ACC112 (cell line): ENCODE data around the gene TCF12.

Experiments used
- H2AFZ ChIP-seq: fragments of 200-600 bp; sonication (generic); one replicate; pipeline ENCODE4 v1.6.0; 2017; ENCODE audit warnings: antibody characterized with exemption, low read length; ENCODE audit not compliant: unreplicated experiment
- H3K27ac ChIP-seq: fragments of 200-600 bp; sonication (generic); 2 replicates; pipeline ENCODE4 v1.5.1; 2014; ENCODE audit warnings: low read depth, mild to moderate bottlenecking, antibody characterized with exemption, low read length, moderate library complexity
- H3K27me3 ChIP-seq: fragments of 200-600 bp; sonication (generic); 2 replicates; pipeline ENCODE4 v1.6.1; 2014; ENCODE audit warnings: mild to moderate bottlenecking, antibody characterized with exemption, low read length, moderate library complexity, mixed read lengths; ENCODE audit not compliant: insufficient read depth
- H3K36me3 ChIP-seq: fragments of 200-600 bp; sonication (generic); 2 replicates; pipeline ENCODE4 v1.6.1; 2016; ENCODE audit warnings: mild to moderate bottlenecking, antibody characterized with exemption, low read length, moderate library complexity, mixed read lengths; ENCODE audit not compliant: insufficient read depth
- H3K4me1 ChIP-seq: fragments of 200-600 bp; sonication (generic); one replicate; pipeline ENCODE4 v1.6.1; 2016; ENCODE audit warnings: low read length, mixed read lengths; ENCODE audit not compliant: insufficient read depth, unreplicated experiment, control insufficient read depth
- H3K4me3 ChIP-seq: fragments of 200-600 bp; sonication (generic); 2 replicates; pipeline ENCODE4 v1.5.1; 2014; ENCODE audit warnings: mild to moderate bottlenecking, low read depth, low read length
- H3K79me2 ChIP-seq: fragments of 200-600 bp; sonication (generic); one replicate; pipeline ENCODE4 v1.6.0; 2016; ENCODE audit warnings: low read length; ENCODE audit not compliant: control insufficient read depth, unreplicated experiment, insufficient read depth

Gene TCF12

GRCh38 chr15:56915888-56916287 is 2.6 kb upstream of the TCF12 start:
- Histone ChIP-seq H3K4me1 (peaks cover 16% of the 10 kb centered on the region), H3K27ac (no peak overlapping the region), H3K79me2 (peaks cover 37% of the 10 kb centered on the region), H3K27me3 (no peaks in the 10 kb centered on the region), H3K4me3 (no peak overlapping the region), H2AFZ (no peak overlapping the region), H3K36me3 (peaks cover 5% of the 10 kb centered on the region)

DNA sequence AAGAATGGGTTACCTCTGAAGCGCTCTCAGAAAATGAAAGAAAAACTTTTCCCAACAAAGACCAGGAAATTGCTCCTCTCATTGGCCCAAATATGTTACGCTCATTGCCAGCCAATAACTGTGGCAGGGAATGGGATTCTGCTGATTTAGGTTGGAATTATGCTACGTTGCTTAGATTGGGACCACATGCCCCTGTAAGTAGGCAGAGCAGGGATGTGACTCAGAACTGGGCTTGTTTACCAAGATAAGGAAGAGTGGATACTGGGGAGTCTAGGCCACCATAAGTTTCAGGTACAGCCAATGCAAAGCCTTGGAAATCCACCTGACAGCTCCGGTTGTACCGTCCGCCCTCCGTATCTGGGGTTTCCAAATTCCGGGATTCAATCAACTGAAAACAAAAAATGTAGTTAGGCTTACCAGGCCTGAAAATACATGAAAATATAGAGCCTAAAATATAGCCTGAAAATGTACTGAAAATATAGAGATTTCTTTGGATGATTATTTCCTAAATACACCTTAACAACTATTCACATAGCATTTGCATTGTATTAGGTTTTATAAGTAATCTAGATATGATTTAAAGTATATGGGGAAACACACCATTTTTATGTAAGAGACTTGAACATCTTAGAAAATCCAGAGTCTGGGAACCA is 1.5 kb upstream of the TCF12 start:
- peaks cover 7% of the 10 kb centered on the region for H3K36me3 ChIP-seq
- H3K27ac ChIP-seq = peak overlapping the region; percentile 75; the same call in 1 of the 2 replicates
- no peaks in the 10 kb centered on the region for H3K27me3 ChIP-seq
- peaks cover 18% of the 10 kb centered on the region for H3K4me1 ChIP-seq
- peak overlapping the region; percentile 85 for H3K4me3 ChIP-seq
- peaks cover 39% of the 10 kb centered on the region for H3K79me2 ChIP-seq
- peak overlapping the region; percentile 93 for H2AFZ ChIP-seq

DNA sequence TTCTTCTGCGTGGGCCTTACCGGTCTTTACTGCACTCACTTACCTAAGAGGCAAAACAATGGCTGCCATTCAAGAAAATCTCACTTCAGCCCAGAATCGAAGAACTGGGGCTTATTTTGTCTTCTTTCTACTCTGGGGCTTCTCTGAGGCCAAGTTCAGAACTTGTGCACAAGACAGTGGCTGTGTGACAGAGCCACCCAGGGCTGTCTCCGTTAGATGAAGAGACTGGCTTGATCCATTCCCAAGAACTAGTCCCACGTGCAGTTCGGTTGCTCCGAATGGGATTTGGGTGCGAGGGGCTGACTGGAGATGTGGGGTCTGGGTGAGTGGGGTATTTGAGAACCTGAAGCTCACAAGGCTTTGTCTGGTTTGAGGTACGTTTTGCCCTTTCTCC is 795 bp upstream of the TCF12 start:
- Histone ChIP-seq H3K79me2 (peaks cover 46% of the 10 kb centered on the region), H3K36me3 (peaks cover 14% of the 10 kb centered on the region), H3K27me3 (no peaks in the 10 kb centered on the region), H2AFZ (peak overlapping the region; percentile 93), H3K27ac (peak overlapping the region; percentile 75), H3K4me1 (peaks cover 22% of the 10 kb centered on the region), H3K4me3 (peak overlapping the region; percentile 85)

GRCh38 chr15:56919031-56919608 is 676 bp downstream of the TCF12 start:
- Histone ChIP-seq H3K4me3 (peak overlapping the region; percentile 85), H2AFZ (peak overlapping the region; percentile 87), H3K4me1 (peaks cover 22% of the 10 kb centered on the region), H3K27me3 (no peaks in the 10 kb centered on the region), H3K27ac (peak overlapping the region; percentile 75), H3K79me2 (peaks cover 53% of the 10 kb centered on the region), H3K36me3 (peaks cover 14% of the 10 kb centered on the region)

DNA sequence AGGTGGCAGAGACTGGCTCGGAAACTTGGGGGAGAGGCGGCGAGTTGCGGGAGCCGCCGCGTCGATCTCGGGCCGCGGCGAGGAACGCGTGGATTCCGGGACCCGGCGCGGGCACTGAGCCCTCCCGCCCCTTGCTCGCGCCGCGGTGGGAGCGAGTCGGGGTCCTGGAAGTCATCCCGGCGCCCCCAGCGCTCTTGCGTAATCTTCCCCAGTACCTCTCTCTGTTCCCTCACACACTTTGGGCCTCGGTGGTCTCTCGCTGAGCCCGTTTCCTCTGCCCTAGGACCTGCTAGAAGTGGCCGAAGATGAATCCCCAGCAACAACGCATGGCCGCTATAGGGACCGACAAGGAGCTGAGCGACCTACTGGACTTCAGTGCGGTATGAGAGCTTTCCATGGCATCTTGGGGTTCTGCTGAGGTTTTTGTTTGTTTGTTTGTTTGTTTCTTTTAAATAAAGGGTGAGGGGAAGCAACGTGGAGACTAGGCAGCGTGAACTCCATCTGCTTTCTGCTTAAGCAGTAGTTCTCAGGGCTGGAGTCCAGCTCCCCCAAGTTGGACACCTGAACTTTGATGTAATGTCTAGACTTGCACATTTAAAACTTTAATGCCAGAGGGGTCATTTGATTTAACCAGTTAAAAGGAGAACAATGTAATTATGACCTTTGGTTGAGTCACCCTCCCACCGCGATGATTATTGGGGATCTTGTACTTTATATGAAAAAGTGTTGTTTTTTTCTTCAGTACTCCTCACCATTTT is 1.3 kb downstream of the TCF12 start:
- Histone ChIP-seq H2AFZ (peak overlapping the region; percentile 87), H3K79me2 (peaks cover 55% of the 10 kb centered on the region), H3K27ac (peak overlapping the region; percentile 75; the same call in 1 of the 2 replicates), H3K4me1 (peaks cover 22% of the 10 kb centered on the region), H3K36me3 (peaks cover 14% of the 10 kb centered on the region), H3K27me3 (no peaks in the 10 kb centered on the region), H3K4me3 (peak overlapping the region; percentile 85)

GRCh38 chr15:56920367-56920627 is 1.9 kb downstream of the TCF12 start:
- H2AFZ ChIP-seq = no peak overlapping the region
- peaks cover 22% of the 10 kb centered on the region for H3K4me1 ChIP-seq
- peaks cover 55% of the 10 kb centered on the region for H3K79me2 ChIP-seq
- peak overlapping the region; percentile 85 for H3K4me3 ChIP-seq
- peaks cover 15% of the 10 kb centered on the region for H3K36me3 ChIP-seq
- no peaks in the 10 kb centered on the region for H3K27me3 ChIP-seq
- H3K27ac ChIP-seq = no peak overlapping the region

DNA sequence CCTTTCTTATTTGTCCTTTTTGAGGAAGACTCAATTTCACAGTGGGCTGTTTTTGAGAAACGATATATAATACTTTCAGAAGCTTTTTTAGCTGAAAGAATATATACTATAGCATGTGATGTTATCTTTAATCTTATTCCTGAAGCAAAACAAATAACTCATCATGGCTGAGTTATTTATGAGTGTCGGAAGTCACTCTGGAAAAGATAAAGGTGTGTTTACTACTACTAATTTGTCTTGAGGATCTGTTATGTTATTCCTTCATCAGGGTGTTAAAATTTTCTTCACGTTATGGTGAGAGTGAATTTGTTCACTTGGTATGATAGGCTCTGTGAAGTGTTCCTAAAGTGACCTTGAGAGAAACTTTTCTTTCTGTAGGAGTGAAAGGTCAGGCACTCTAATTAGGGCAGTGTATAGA is 4.7 kb downstream of the TCF12 start:
- Histone ChIP-seq H3K36me3 (peaks cover 12% of the 10 kb centered on the region; the same call in 1 of the 2 replicates), H2AFZ (no peak overlapping the region), H3K4me1 (peaks cover 14% of the 10 kb centered on the region), H3K27me3 (no peaks in the 10 kb centered on the region), H3K79me2 (peaks cover 56% of the 10 kb centered on the region), H3K27ac (no peak overlapping the region), H3K4me3 (no peak overlapping the region)

DNA sequence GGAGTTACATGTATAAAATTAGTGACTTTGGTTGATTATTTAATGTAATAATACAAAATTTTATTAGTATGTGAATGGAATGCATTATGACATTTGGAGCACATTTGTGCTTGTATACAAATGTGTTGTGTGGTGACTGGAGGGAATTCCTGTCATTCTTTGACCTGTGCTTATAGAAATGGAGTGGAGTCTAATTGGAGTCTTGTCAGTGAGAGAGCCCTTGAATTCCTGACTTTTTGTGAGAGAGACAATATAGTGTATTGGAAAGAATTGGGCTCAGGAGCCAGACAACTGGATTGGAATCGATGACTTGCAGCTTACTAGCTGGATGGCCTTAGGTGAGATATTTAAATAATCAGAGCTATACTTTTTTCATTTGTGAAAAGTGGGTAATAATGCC is 9.4 kb downstream of the TCF12 start:
- Histone ChIP-seq H3K36me3 (peaks cover 8% of the 10 kb centered on the region; the same call in 1 of the 2 replicates), H3K4me1 (peaks cover 28% of the 10 kb centered on the region), H3K79me2 (peaks cover 49% of the 10 kb centered on the region), H2AFZ (no peak overlapping the region), H3K4me3 (no peak overlapping the region), H3K27me3 (no peaks in the 10 kb centered on the region), H3K27ac (no peak overlapping the region)

GRCh38 chr15:56929399-56929798 is 11.0 kb downstream of the TCF12 start:
- H3K27me3 ChIP-seq = no peaks in the 10 kb centered on the region
- no peak overlapping the region for H3K4me3 ChIP-seq
- H3K36me3 ChIP-seq = peaks cover 8% of the 10 kb centered on the region; the same call in 1 of the 2 replicates
- no peak overlapping the region for H2AFZ ChIP-seq
- peaks cover 53% of the 10 kb centered on the region for H3K79me2 ChIP-seq
- H3K27ac ChIP-seq = peak overlapping the region; percentile 26
- peaks cover 25% of the 10 kb centered on the region for H3K4me1 ChIP-seq

DNA sequence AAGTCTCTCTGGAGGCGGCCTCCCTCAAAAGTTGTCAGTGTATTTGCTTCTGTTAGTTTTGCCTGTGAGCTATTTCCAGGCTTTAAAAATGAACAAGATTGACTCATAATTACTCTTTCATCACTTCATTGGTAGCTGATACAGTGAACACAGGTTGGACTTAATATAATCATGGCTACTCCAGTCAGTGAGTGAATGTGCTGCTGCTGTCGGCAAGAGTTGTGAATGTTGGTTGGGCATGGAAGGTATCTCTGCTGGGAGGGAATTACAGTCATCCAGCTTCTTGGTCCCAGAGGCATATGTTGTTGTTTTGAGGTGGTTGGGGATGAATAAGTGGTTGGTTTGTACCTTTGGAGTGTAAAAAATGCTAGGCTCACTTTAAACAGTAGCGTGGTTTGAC is 11.5 kb downstream of the TCF12 start:
- peaks cover 8% of the 10 kb centered on the region; the same call in 1 of the 2 replicates for H3K36me3 ChIP-seq
- H3K27ac ChIP-seq = no peak overlapping the region
- no peaks in the 10 kb centered on the region for H3K27me3 ChIP-seq
- no peak overlapping the region for H3K4me3 ChIP-seq
- H3K79me2 ChIP-seq = peaks cover 58% of the 10 kb centered on the region
- H2AFZ ChIP-seq = no peak overlapping the region
- peaks cover 25% of the 10 kb centered on the region for H3K4me1 ChIP-seq
